GM12801 (cell line): ENCODE data around the gene TLE4.

ENCODE experiments used
- TF ChIP-seq, protein P1 (sequence below): IDR thresholded peaks from one replicate; pipeline ENCODE4 v1.5.1; 2011; ENCODE audit warnings: control low read depth; ENCODE audit not compliant: insufficient read length; ENCODE audit errors: extremely low read depth

Gene TLE4

DNA sequence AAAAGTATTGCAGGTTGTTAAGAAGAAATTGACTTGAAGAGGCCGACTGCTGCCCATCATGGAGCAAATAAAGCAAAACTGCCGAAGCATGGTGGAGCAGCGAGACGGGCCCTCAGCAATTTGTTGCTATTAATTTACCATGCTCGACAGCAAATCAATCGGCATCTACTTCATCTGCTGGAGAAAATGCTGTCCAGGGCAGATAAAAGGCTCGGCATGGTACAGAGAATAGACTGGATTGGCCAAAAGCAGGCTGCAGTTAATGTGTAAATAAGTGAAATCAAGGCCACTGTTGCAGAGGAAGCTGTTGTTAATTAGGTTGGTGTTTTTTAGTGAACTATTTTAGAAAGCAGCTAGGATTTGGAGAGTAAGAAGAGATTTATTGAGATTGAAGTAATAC lies 8.3 kb downstream of the TLE4 start:
- TF ChIP-seq, protein P1, sequence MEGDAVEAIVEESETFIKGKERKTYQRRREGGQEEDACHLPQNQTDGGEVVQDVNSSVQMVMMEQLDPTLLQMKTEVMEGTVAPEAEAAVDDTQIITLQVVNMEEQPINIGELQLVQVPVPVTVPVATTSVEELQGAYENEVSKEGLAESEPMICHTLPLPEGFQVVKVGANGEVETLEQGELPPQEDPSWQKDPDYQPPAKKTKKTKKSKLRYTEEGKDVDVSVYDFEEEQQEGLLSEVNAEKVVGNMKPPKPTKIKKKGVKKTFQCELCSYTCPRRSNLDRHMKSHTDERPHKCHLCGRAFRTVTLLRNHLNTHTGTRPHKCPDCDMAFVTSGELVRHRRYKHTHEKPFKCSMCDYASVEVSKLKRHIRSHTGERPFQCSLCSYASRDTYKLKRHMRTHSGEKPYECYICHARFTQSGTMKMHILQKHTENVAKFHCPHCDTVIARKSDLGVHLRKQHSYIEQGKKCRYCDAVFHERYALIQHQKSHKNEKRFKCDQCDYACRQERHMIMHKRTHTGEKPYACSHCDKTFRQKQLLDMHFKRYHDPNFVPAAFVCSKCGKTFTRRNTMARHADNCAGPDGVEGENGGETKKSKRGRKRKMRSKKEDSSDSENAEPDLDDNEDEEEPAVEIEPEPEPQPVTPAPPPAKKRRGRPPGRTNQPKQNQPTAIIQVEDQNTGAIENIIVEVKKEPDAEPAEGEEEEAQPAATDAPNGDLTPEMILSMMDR = no peak

DNA sequence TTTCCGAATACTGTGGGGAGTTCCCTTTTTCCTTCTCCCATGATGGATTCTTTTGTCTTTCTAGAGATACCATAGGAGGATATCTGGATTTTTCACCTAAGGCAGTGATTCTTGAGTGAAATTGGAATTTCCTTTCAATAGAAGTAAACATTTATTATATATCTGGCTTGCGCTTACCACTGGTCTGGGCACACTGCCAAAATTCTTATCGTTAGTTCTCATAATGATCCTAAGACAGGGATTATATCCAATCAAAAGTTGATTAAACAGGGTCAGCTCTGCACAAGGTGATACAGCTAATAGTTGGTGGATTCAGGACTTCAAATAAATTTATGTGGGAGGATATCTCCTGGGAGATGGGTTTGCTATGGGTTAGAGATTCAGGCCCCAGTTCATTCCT lies 9.6 kb downstream of the TLE4 start:
- TF ChIP-seq, protein P1 = no peak

DNA sequence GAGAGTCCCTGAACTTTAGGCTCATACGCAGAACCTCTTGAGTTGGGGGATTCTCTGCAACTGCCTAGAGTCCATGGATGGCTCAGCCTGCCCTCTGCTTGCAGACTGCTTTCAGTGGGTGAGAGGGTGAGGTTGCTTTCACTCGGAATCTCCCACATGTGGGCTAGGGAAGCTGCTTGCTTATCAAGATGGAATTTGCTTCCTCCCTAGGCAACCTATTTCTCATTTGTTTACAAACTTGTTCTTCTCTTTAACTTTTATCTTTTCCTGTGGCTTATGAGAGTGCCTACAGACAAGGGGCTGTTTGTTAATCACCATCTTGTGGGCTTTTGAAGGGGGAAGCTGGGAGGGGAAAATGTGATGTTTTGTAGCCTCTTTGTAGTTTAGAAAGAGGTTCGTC lies 10.0 kb downstream of the TLE4 start:
- TF ChIP-seq, protein P1 = no peak

DNA sequence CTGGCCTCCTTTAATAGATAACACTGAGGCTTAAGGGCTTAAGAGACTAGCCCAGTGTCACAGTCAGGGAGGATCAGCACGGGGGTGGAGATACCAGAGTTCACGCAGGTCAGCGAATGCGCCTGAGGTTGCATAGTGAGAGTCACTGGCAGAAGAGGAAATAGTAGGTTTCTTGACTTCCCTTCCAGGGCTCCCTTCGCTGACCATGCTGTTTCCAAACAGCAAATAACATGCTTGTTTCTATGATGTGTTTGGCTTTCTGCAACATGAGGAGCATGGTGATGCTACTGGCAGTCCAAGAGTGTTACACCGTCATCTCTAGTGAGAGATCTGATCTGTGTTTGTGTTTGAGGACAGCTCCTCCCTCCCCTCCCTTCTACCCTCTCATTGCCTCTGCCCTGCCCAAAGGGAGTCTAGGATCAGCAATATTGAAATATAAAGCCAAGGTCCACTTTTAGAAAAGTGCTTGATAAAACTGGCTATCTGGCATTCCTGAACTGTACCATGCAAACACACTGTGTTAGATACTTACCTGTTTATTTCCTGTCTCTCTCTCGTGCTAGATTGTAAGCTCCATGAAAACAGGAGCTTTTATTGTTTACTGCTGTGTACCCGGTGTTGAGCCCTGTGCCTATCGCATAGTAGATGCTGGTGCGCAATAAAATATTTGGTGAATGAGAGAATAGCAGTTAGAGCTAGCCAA lies 12.3 kb downstream of the TLE4 start:
- TF ChIP-seq, protein P1 = no peak

DNA sequence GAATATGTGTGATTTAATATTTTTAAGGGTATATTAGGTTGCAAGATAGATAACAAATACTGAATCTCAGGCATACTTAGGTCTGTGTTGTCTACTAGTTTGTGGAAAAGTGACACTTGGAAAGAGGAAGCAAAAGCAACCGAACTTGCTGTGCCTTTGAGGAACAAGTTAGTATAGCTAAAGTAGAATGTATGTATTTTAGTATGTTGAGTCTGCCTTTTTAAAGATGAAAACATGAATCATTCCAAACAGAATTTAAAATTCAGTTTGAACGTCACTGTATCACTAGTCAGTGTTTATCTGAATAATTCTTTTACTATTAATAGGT lies 12.9 kb downstream of the TLE4 start:
- TF ChIP-seq, protein P1 = no peak

DNA sequence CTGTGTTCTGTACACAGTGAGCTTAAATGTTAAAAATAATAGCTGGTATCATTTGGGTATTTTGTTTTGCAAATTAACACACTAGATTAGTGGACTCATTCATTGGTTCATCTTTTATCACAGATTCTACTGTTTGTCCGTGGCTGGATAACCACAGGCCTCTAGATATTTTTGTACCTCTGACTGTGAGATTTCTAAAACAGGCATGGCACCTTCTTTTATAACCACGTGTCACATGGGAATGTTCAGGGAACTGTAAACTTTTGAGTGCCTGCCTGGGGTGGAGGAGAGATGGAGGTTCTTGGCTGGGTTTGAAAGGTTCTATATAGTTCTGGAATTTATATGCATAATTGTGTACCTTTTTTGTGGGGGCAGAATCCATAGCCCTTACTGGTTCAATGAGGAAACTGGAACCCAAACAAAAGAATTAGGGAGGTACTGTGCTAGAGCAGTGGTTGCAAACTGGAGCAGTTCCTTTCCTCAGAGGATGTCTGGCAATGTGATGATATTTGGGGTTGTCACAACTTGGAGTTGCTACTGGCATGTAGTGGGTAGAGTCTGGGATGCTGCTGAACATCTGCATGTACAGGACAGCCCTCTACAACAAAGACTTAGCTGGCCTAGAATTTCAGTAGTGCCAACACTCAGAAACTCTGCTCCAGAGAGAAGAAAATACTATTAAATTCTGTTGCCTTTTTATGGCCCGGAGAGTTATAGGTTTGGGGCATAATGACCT lies 16.9 kb downstream of the TLE4 start:
- TF ChIP-seq, protein P1 = no peak

DNA sequence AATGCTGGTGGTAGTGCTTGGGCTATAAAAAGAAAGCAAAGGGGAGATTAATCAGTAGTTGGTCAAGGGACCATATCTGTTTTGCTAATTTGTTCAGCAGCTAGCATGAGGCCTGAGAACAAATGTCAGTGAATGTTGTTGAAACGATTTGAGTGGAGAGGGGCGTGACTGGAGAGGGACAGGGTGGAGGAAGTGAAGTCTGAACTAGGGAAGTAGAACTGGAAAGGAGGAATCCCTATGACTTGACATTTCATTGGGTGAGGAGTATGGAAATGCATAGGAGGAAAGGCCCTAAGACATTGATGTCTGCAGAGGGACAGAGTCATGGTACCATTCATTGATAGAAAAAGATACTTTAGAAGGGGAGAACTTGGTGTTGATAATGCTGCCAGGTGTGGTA lies 19.7 kb downstream of the TLE4 start:
- TF ChIP-seq, protein P1 = no peak
